Skin epidermis (tissue), 12 donors: ENCODE results near the gene RAPGEFL1.
"Not testable (repeated sequence)": the region's sequence is repeated elsewhere in the genome, so short reads cannot be mapped to it uniquely, and the experiment has no call there.

ENCODE experiments used
- H3K27ac ChIP-seq, 21 experiments: fragments of 200-600 bp; sonication (generic) in 11 of 21; one replicate each; pipeline ENCODE4 v1.5.0; 2020; ENCODE audit warnings: mild to moderate bottlenecking in 3 of 21, inconsistent platforms in 2 of 21, moderate library complexity in 2 of 21
- H3K4me3 ChIP-seq, 7 experiments: fragments of 200-600 bp; sonication (generic) in 2 of 7; one replicate each; pipeline ENCODE4 v1.5.0; 2020; ENCODE audit warnings: inconsistent platforms in 2 of 7, mild to moderate bottlenecking in 2 of 7, moderate library complexity in 1 of 7

The RAPGEFL1 gene

DNA sequence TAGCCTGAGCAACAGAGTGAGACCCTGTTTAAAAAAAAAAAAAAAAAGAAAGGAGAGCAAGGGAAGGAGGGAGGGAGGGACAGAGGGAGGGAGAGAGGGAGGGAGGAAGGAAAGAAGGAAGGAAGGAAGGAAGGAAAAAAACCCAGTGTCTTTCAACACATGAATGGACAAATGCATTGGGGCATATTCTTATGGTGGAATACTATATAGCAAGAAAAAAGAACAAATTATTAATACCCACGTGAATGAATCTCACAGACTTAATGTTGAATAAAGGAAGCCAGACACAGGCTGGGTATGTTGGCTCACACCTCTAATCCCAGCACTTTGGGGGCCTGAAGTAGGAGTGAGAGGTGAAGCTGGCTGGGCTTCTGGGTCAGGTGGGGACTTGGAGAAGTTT, 20.3 kb downstream of the RAPGEFL1 start:
- no peak overlapping the region for H3K27ac ChIP-seq
- no peak overlapping the region for H3K4me3 ChIP-seq

DNA sequence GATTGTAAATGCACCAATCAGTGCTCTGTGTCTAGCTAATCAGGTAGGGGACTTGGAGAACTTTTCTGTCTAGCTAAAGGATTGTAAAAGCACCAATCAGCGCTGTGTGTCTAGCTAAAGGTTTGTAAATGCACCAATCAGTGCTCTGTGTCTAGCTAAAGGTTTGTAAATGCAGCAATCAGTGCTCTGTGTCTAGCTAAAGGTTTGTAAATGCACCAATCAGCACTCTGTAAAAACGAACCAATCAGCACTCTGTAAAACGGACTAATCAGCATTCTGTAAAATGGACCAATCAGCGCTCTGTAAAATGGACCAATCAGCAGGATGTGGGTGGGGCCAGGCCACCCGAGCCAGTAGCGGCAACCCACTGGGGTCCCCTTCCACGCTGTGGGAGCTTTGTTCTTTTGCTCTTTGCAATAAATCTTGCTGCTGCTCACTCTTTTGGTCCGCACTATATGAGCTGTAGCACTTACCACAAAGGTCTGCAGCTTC, 20.7 kb downstream of the RAPGEFL1 start:
- not testable (repeated sequence) for H3K4me3 ChIP-seq, H3K27ac ChIP-seq

DNA sequence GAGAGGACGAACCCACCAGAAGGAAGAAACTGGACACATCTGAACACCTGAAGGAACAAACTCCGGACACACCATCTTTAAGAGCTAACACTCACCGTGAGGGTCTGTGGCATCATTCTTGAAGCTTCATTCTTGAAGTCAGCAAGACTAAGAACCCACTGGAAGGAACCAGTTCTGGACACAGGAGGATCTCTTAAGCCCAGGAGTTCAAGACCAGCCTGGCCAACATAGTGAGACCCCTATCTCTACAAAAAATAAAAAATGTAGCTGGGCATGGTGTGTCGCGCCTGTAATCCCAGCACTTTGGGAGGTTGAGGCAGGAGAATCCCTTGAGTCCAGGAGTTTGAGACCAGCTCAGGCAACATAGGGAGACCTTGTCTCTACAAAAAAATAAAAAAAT, 21.3 kb downstream of the RAPGEFL1 start:
- no peak overlapping the region for H3K4me3 ChIP-seq
- no peak overlapping the region for H3K27ac ChIP-seq

DNA sequence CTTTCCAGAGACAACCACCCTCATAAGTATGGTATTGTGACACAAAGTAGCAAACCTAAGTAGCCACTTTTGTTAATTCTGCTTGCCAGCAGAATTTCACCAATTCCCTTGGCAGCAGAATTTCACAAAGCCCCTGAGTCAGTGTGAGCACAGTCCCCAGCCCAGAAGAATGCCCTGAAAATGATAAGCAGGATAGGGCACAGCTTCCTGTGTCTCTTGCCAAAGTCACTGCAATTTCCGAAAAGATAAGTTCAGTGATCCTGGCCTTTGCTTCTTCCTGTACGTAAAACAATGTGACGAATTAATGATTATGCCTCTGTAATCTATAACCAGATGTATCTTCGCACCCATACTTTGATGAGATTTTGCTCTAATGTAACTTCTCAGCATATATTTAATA, 25.9 kb downstream of the RAPGEFL1 start:
- no peak overlapping the region for H3K27ac ChIP-seq
- H3K4me3 ChIP-seq = no peak overlapping the region

DNA sequence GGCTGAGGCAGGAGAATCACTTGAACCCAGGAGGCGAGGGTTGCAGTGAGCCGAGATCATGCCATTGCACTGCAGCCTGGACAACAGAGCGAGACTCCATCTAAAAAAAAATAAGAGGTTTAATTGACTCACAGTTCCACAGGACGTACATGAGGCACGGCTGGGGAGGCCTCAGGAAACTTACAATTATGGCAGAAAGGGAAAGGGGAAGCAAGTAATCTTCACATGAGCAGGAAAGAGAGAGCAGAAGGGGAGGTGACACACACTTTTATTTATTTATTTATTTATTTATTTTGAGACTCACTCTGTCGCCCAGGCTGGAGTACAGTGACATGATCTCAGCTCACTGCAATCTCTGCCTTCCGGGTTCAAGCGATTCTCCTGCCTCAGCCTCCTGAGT, 28.9 kb downstream of the RAPGEFL1 start:
- not testable (repeated sequence) for H3K27ac ChIP-seq, H3K4me3 ChIP-seq

DNA sequence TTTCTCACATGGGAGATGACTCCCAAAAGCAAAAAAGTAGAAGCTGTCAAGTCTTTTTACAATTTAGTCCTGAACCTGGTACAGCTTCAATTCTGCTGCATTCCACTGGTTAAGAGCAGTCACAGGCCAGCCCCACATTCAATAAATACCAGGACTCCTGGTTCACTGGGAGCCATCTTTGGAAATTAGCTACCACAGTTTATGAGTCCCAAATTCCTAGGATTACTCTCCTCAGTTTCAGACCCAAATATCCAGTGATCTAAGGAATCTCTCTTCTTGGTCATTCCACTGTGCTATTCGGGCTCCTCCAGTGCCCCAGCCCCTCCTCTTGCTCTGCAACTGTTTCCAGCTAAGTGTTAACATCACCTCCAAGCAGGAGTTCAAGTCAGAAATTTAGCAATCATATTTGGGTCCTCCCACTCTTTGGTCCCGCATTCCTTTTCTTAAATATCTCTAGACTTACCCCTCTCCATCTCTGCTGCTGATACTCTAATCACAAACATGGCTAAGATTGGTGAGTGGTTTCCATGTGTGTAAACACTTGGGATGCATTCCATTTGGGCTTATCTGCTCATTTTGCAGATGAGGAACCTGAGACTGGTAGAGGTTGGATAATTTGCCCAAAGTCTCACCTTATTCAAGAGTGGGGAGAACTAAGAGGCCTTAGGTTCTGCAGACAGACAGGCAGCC, 32.3 kb downstream of the RAPGEFL1 start:
- no peak overlapping the region for H3K4me3 ChIP-seq
- H3K27ac ChIP-seq = no peak overlapping the region

DNA sequence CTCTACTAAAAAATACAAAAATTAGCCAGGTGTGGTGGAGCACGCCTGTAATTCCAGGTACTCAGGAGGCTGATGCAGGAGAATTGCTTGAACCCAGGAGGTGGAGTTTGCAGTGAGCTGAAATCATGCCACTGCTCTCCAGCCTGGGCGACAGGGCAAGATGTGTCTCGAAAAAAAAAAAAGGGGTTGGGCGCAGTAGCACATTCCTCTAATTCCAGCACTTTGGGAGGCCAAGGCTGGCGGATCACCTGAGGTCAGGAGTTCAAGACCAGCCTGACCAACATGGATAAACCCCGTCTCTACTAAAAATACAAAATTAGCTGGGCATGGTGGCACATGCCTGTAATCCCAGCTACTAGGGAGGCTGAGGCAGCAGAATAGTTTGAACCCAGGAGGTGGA, 36.6 kb downstream of the RAPGEFL1 start:
- not testable (repeated sequence) for H3K27ac ChIP-seq, H3K4me3 ChIP-seq

DNA sequence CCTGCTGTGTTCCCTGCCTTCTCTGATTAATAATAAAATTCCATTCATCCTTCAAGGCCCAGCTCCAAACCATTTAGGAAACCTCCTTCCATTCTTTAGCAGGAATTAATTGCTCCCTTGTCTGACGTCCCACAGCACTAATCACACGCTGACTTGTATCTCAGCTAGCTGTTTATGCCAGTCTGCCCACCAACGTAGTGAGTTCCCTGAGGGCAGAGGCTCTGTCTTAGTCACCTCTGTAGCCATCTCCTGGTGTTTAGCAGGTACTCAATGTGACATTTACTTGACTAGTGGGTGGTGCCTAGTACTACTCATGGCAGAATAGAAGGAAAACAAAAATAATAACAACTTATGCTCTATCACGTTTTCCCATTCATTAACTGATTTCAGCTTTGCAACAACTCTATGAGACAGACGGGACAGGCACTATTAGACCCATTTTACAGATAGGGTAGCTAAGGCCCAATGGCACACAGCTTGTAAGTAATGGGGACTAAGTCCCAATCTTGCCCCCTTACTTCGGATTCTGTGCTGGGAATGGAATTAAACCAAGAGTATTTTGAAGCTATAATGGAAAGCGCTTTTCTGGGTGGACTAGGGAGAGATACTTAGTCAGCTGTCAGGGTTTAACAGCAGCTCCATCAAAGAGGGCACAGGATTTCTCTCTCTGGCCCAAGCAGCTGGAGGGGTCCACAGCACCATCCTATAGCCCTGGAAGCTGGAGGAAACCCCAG, 40.9 kb downstream of the RAPGEFL1 start:
- Histone ChIP-seq H3K27ac (peak overlapping the region in 18 of 21 experiments; percentile 79 to 97 (median 92)), H3K4me3 (peak overlapping the region in 4 of 7 experiments; percentile 60 to 73 (median 68))

DNA sequence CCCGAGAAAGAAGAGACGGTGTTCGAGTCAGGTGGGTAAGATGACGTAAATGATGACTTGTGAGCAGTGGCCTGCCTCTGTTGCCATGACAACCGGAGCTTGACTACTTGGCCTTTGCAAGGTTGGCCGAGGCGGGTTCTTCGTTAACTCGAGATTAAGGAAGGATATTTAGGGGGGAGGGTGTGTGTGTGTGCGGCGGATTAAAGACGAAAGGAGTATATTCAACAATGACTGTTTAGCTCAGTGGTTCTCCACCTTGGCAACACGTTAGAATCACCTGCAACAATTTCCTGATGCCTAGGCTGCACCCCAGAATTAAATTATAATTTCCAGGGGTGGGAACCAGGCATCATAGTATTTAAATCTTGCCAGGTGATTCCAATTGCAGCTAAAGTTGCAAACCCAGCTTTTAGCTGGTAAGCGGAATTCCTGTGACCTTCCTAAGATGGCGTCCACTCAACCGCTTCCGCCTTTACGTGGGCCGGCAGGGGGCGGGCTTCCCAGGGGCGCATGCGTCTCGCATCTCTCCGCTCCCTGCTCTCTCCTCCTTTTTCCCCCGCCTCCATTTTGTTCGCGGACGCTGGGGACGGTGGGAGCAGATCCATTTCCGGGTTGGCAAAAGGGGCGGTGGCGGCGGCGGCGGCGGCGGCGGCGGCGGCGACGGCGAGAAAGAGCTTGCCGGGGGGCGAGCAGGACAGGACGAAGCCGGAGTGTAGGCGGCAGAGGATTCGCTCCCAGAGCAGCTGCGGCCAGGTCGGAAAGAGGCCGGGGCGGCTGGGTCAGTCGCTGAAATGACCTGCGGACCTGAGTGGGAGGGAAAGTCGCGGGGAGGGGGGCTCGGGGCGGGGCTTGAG, 41.7 kb downstream of the RAPGEFL1 start, which contains the start of gene WIPF2:
TSS of gene WIPF2 (plus strand) at position 565 of the 854 bp plus-strand sequence. CDS start 37,156 bp downstream, outside the sequence.
- H3K27ac ChIP-seq = peak within 1 kb of the TSS; percentile 65 to 97 (median 90)
- peak within 1 kb of the TSS; percentile 60 to 86 (median 71) for H3K4me3 ChIP-seq

DNA sequence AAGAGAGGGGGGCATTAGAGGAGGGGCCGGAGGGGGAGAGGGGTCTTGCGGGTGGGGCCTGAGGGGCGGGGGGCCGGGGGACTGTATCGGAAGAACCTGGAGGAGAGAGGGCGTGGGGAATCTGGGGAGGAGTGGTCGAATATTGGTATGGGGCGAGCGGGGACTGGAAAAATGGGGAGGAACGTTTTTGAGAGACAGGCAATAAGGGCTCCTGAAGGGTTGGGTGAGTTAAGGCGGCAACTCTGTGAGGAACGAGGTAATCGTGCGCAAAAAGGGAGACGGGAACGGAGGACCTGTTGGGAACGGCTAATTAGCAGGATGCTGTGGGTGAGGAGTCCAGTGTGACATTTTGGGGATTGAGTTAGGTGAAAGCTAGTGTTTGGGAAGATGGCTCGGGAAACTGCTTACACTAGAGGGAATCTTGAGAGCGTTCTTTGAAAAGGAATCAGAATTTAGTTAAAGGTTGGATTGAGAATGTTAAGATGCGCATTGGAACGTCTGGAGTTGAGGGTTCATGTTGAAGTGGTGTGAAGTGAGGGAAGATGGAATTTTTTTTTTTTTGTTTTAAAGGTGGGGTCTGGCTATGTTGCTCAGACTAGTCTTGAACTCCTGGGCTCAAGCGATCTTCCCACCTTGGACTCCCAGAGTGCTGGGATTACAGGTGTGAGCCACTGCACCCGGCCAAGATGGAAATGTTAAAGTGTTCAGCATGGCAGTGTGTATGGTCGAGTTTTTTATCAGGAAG, 42.5 kb downstream of the RAPGEFL1 start:
- Histone ChIP-seq H3K27ac (peak overlapping the region; percentile 65 to 97 (median 90)), H3K4me3 (peak overlapping the region; percentile 60 to 86 (median 71))

DNA sequence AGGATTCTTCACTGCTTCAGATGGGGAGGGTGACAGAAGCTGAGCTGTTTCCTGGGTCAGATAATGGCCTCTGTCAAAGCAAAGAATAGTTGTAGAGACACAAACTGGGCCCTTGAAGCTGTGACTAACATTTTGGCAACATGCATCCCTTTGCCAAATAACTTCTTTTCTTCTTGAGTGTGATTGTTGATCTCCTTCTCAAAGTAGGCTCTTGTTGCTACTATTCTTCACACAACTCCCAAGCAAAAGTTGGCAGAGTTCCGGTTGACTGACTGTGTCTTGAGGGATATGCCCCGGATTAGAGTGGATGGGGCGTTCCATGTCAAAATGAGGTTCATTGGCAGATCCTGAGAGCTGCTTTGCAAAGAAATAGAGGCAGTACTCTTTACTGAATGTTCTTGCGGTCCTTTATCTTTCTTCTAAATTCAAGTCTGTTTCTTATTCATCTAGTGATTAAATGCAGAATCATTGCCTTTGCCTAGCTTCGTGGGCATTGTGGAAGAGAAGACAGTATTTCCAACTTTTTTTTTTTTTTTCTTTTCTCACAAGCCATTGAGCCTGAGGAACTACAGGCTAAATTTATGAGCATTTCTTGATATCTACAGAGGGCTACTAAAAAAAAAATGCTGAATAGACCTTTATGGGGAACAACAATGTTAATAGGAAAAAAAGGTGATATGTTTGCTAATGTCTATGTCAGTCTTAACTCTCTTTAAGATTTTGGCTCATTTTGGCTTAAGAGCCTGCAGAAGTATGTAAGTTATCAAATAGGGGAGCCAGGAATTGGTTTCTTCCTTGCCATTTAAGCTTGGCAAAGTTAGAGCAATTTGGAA, 47.7 kb downstream of the RAPGEFL1 start:
- Histone ChIP-seq H3K27ac (peak overlapping the region in 14 of 21 experiments; percentile 0 to 69 (median 34)), H3K4me3 (no peak overlapping the region)

DNA sequence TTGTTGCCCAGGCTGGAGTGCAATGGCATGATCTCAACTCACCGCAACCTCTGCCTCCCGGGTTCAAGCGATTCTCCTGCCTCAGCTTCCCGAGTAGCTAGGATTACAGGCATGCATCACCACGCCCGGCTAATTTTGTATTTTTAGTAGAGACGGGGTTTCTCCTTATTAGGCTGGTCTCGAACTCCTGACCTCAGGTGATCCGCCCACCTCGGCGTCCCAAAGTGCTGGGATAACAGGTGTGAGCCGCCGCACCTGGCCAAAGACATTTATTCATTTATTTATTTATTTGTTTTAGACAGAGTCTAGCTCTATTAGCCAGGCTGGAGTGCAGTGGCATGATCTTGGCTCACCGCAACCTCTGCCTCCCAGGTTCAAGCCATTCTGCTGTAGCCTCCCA, 51.9 kb downstream of the RAPGEFL1 start:
- H3K27ac ChIP-seq, H3K4me3 ChIP-seq: not testable (repeated sequence)

DNA sequence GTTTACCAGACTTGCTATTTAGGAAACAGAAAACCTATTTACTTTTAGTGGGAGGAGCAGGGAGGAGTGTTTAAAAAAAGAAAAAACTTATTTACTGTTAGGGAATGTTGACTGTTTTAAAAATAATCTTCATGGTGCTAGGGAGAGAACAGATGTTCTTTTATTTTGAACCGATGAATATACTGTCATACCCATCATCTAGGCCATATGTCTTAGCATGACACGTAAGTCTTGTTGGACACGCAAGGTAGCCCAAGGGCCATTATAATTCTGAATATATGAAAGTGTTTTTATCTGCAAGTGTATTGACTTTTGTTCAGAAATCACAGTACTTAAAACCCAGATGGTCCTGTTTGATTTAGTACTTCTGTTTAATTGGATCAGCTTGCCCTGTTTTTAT, 53.4 kb downstream of the RAPGEFL1 start:
- H3K4me3 ChIP-seq = no peak overlapping the region
- H3K27ac ChIP-seq = no peak overlapping the region

DNA sequence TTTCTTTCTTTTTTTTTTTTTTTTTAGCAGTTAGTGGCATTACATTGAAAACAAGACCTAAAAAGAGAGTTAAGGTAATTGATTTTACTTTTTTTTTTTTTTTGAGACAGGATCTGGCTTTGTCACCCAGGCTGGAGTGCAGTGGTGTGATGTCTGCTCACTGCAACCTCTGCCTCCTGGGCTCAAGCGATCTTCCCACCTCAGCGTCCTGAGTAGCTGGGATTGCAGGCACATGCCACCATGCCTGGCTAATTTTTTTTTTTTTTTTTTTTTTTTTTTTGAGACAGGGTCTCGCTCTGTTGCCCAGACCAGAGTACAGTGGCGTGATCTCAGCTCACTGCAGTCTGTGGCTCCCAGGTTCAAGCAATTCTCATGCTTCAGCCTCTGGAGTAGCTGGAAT, 54.7 kb downstream of the RAPGEFL1 start:
- not testable (repeated sequence) for H3K27ac ChIP-seq, H3K4me3 ChIP-seq

DNA sequence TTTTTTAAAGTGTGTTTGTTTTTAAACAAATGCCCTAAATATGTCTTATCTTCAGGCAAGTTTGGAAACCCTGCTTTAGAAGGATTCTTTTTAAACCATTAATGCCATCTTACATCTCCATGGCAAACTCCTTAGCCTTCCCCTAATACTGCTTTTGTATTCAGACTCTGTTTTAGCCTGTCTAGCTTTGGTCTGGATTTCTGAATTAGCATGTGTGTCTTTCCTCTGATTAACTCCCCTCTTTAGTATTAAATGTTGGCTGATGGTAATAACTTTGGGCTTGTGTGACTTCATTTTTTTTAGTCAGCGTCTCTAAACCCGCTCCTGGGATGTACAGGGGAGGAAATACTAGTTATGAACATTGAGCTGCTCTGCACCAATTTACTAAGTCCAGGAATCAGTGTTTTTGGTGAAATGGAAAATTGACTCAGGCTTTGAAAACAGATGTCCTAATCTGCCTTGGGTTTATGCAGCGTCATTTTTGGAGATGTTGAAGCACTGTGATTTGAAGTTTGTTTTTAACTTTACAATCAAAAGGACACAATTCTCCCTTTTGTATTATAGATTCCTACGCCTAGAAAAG, 64.1 kb downstream of the RAPGEFL1 start:
- no peak overlapping the region for H3K4me3 ChIP-seq
- peak overlapping the region in 5 of 21 experiments; percentile 19 to 58 (median 43) for H3K27ac ChIP-seq

DNA sequence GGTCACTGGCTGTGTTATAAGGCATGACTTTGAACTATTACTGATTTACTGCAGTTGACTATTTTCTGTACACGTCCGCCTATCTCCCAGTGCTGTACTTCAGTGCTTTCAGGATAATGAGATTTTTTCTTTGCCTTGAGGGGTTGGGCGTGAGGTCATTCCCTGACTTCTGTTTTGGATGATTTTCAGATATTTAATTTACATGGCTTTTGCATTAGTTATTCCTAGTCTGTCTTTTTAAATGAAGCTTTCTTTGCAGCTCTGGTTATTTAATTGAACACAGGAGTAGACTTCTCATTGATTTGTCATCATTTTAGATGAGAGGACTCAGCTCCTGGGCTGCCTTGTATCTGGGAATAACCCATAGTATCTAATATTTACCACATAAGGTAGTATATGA, 65.5 kb downstream of the RAPGEFL1 start:
- Histone ChIP-seq H3K27ac (peak overlapping the region in 1 of 21 experiments; percentile 10), H3K4me3 (no peak overlapping the region)

DNA sequence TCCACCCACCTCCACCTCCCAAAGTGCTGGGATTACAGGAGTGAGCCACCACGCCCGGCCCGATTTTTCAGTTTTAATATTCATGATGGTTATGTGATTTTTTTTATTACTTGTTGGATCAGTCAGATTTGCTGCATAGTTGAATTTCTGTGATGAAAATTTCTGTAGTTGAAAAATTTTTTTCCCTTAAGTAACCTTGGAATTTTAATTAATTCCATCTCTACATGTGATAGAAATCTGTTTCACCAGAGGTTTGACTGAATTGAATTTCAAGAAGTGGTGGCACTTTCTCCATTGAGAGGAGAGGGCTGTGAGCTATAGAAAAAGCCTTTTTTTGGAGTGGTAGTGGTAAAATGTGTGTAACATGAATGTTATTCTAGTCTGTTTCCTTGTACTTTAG, 66.5 kb downstream of the RAPGEFL1 start:
- H3K27ac ChIP-seq = peak overlapping the region in 12 of 21 experiments; percentile 13 to 62 (median 38)
- no peak overlapping the region for H3K4me3 ChIP-seq

DNA sequence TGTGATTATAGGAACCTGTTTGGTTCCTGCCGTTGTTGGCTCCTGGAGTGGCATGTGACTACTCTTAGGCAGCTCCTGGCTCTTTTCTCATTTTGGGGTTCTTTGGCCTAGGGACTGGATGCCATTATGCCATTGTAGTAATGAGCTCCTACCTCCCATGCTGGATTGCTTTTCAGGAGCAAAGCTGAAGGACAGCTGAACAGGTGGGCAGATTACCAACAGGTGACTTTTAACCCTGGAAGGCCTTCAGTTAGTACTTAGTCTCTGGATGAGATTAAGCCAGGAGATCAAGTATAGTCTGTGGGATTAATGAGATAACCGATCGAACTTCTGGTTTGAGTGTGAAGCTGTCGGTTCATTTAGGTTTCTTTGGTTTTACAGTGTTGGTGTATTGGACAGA, 67.0 kb downstream of the RAPGEFL1 start:
- Histone ChIP-seq H3K27ac (peak overlapping the region in 12 of 21 experiments; percentile 8 to 60 (median 33)), H3K4me3 (no peak overlapping the region)
